ENCODE data around the gene FAM120C. TPM values are rescaled to one million over a fixed set of nuclear protein-coding genes. Genes with fewer than 3 reads are reported as not detected.

FAM120C gene
- total RNA-seq, 2 experiments from 2014 or later: 12.1 to 12.3 TPM

GRCh38 chrX:54178100-54178940 lies 4.7 kb downstream of the FAM120C start:
- no peak for DNase-seq
- Mint-ChIP-seq H3K4me1 (peaks cover 52% of the 10 kb centered on the region), H3K9me3 (no peaks in the 10 kb centered on the region), H3K36me3 (ENCODE audit: low read depth) (peaks cover 57% of the 10 kb centered on the region), H3K4me3 (no peak overlapping the region), H3K27ac (no peak overlapping the region), H3K27me3 (no peaks in the 10 kb centered on the region)
- POLR2A ChIA-PET: no interaction called here
- CTCF ChIA-PET: interaction anchor here (0.6 to 0.9 kb wide), 2 partner anchors 11 to 176 kb away, joined by 4 read pairs; no protein-coding TSS in a partner anchor

GRCh38 chrX:54177306-54177705 lies 5.7 kb downstream of the FAM120C start:
- peaks cover 52% of the 10 kb centered on the region for H3K4me1 Mint-ChIP-seq
- peaks cover 59% of the 10 kb centered on the region for H3K36me3 Mint-ChIP-seq (ENCODE audit: low read depth)
- ChIA-PET POLR2A (no interaction called here), CTCF (no interaction called here)
- H3K27me3 Mint-ChIP-seq: no peaks in the 10 kb centered on the region
- H3K4me3 Mint-ChIP-seq: no peak overlapping the region
- DNase-seq: no peak
- no peak overlapping the region for H3K27ac Mint-ChIP-seq
- H3K9me3 Mint-ChIP-seq: no peaks in the 10 kb centered on the region

GRCh38 chrX:54173791-54174190 lies 9.3 kb downstream of the FAM120C start:
- CTCF ChIA-PET: no interaction called here
- H3K27me3 Mint-ChIP-seq: no peaks in the 10 kb centered on the region
- peaks cover 17% of the 10 kb centered on the region for H3K4me1 Mint-ChIP-seq
- H3K9me3 Mint-ChIP-seq: no peaks in the 10 kb centered on the region
- no peak overlapping the region for H3K4me3 Mint-ChIP-seq
- peaks cover 35% of the 10 kb centered on the region for H3K36me3 Mint-ChIP-seq (ENCODE audit: low read depth)
- no peak for DNase-seq
- no peak overlapping the region for H3K27ac Mint-ChIP-seq
- POLR2A ChIA-PET: no interaction called here

- no peak overlapping the region for H3K4me3 Mint-ChIP-seq
- no peaks in the 10 kb centered on the region for H3K27me3 Mint-ChIP-seq
- H3K4me1 Mint-ChIP-seq: peaks cover 7% of the 10 kb centered on the region
- no peak for DNase-seq
- H3K36me3 Mint-ChIP-seq (ENCODE audit: low read depth): peaks cover 30% of the 10 kb centered on the region
- H3K9me3 Mint-ChIP-seq: no peaks in the 10 kb centered on the region
- H3K27ac Mint-ChIP-seq: no peak overlapping the region
- POLR2A ChIA-PET: no interaction called here
- CTCF ChIA-PET: interaction anchor here (0.6 kb wide), 1 partner anchor 361 kb away, joined by 3 read pairs; no protein-coding TSS in a partner anchor
Observed at GRCh38 chrX:54172455-54172854, 10.6 kb downstream of the FAM120C start.

GRCh38 chrX:54171527-54172250 lies 11.4 kb downstream of the FAM120C start:
- peaks cover 22% of the 10 kb centered on the region for H3K36me3 Mint-ChIP-seq (ENCODE audit: low read depth)
- H3K4me1 Mint-ChIP-seq: peaks cover 2% of the 10 kb centered on the region
- POLR2A ChIA-PET: no interaction called here
- CTCF ChIA-PET: no interaction called here
- no peaks in the 10 kb centered on the region for H3K9me3 Mint-ChIP-seq
- no peak for DNase-seq
- H3K4me3 Mint-ChIP-seq: no peak overlapping the region
- no peaks in the 10 kb centered on the region for H3K27me3 Mint-ChIP-seq
- H3K27ac Mint-ChIP-seq: no peak overlapping the region

- H3K9me3 Mint-ChIP-seq: no peaks in the 10 kb centered on the region
- no peak overlapping the region for H3K27ac Mint-ChIP-seq
- H3K4me1 Mint-ChIP-seq: no peaks in the 10 kb centered on the region
- no peak overlapping the region for H3K4me3 Mint-ChIP-seq
- CTCF ChIA-PET: no interaction called here
- peaks cover 18% of the 10 kb centered on the region for H3K36me3 Mint-ChIP-seq (ENCODE audit: low read depth)
- DNase-seq: no peak
- H3K27me3 Mint-ChIP-seq: no peaks in the 10 kb centered on the region
- POLR2A ChIA-PET: no interaction called here
Observed at GRCh38 chrX:54171091-54171490, 12.0 kb downstream of the FAM120C start.

- POLR2A ChIA-PET: no interaction called here
- CTCF ChIA-PET: no interaction called here
- no peaks in the 10 kb centered on the region for H3K9me3 Mint-ChIP-seq
- no peak overlapping the region for H3K4me3 Mint-ChIP-seq
- H3K27ac Mint-ChIP-seq: no peak overlapping the region
- no peaks in the 10 kb centered on the region for H3K4me1 Mint-ChIP-seq
- no peaks in the 10 kb centered on the region for H3K36me3 Mint-ChIP-seq (ENCODE audit: low read depth)
- DNase-seq: no peak
- no peaks in the 10 kb centered on the region for H3K27me3 Mint-ChIP-seq
Observed at GRCh38 chrX:54166915-54167314, 16.1 kb downstream of the FAM120C start.

GRCh38 chrX:54157561-54157960 lies 25.5 kb downstream of the FAM120C start:
- ChIA-PET CTCF (no interaction called here), POLR2A (no interaction called here)
- Mint-ChIP-seq H3K27me3 (no peaks in the 10 kb centered on the region), H3K9me3 (no peaks in the 10 kb centered on the region), H3K4me3 (no peak overlapping the region), H3K27ac (no peak overlapping the region), H3K36me3 (ENCODE audit: low read depth) (peaks cover 8% of the 10 kb centered on the region), H3K4me1 (peaks cover 3% of the 10 kb centered on the region)
- no peak for DNase-seq

GRCh38 chrX:54134269-54134668 lies 48.8 kb downstream of the FAM120C start:
- H3K36me3 Mint-ChIP-seq (ENCODE audit: low read depth): peaks cover 19% of the 10 kb centered on the region
- POLR2A ChIA-PET: no interaction called here
- no peaks in the 10 kb centered on the region for H3K4me1 Mint-ChIP-seq
- H3K4me3 Mint-ChIP-seq: no peak overlapping the region
- CTCF ChIA-PET: no interaction called here
- H3K27me3 Mint-ChIP-seq: no peaks in the 10 kb centered on the region
- no peak for DNase-seq
- no peak overlapping the region for H3K27ac Mint-ChIP-seq
- no peaks in the 10 kb centered on the region for H3K9me3 Mint-ChIP-seq

GRCh38 chrX:54116391-54116790 lies 66.7 kb downstream of the FAM120C start:
- no peaks in the 10 kb centered on the region for H3K27me3 Mint-ChIP-seq
- DNase-seq: no peak
- H3K27ac Mint-ChIP-seq: no peak overlapping the region
- ChIA-PET POLR2A (no interaction called here), CTCF (no interaction called here)
- H3K4me3 Mint-ChIP-seq: no peak overlapping the region
- H3K9me3 Mint-ChIP-seq: no peaks in the 10 kb centered on the region
- no peaks in the 10 kb centered on the region for H3K36me3 Mint-ChIP-seq (ENCODE audit: low read depth)
- no peaks in the 10 kb centered on the region for H3K4me1 Mint-ChIP-seq

- Mint-ChIP-seq H3K27ac (no peak overlapping the region), H3K36me3 (ENCODE audit: low read depth) (no peaks in the 10 kb centered on the region), H3K9me3 (no peaks in the 10 kb centered on the region), H3K27me3 (no peaks in the 10 kb centered on the region), H3K4me3 (no peak overlapping the region), H3K4me1 (no peaks in the 10 kb centered on the region)
- ChIA-PET POLR2A (no interaction called here), CTCF (interaction anchor here (0.6 to 1.1 kb wide), 2 partner anchors 10 to 214 kb away, joined by 3 read pairs; no protein-coding TSS in a partner anchor)
- no peak for DNase-seq
Observed at GRCh38 chrX:54093571-54093970, 89.5 kb downstream of the FAM120C start.

GRCh38 chrX:54093159-54093558 lies 89.9 kb downstream of the FAM120C start:
- ChIA-PET POLR2A (no interaction called here), CTCF (interaction anchor here (0.6 to 1.1 kb wide), 2 partner anchors 11 to 214 kb away, joined by 3 read pairs; no protein-coding TSS in a partner anchor)
- Mint-ChIP-seq H3K36me3 (ENCODE audit: low read depth) (no peaks in the 10 kb centered on the region), H3K27ac (no peak overlapping the region), H3K9me3 (no peaks in the 10 kb centered on the region), H3K27me3 (no peaks in the 10 kb centered on the region), H3K4me1 (no peaks in the 10 kb centered on the region), H3K4me3 (no peak overlapping the region)
- DNase-seq: no peak

GRCh38 chrX:54090880-54091279 lies 92.2 kb downstream of the FAM120C start:
- no peak overlapping the region for H3K4me3 Mint-ChIP-seq
- no peak for DNase-seq
- POLR2A ChIA-PET: no interaction called here
- H3K27me3 Mint-ChIP-seq: no peaks in the 10 kb centered on the region
- no peaks in the 10 kb centered on the region for H3K36me3 Mint-ChIP-seq (ENCODE audit: low read depth)
- CTCF ChIA-PET: interaction anchor here (0.7 kb wide), 1 partner anchor 10 kb away, joined by 3 read pairs; no protein-coding TSS in a partner anchor
- H3K9me3 Mint-ChIP-seq: no peaks in the 10 kb centered on the region
- H3K27ac Mint-ChIP-seq: no peak overlapping the region
- no peaks in the 10 kb centered on the region for H3K4me1 Mint-ChIP-seq
